GM12801 (cell line): ENCODE results near the gene TP73.

ENCODE experiments used
- CTCF ChIP-seq: IDR thresholded peaks from one replicate; pipeline ENCODE4 v1.5.1; 2011; ENCODE audit warnings: control low read depth; ENCODE audit not compliant: insufficient read length; ENCODE audit errors: extremely low read depth

Gene TP73

GRCh38 chr1:3687504-3687903, 35.2 kb downstream of the TP73 start:
- no peak for TF ChIP-seq CTCF

- TF ChIP-seq CTCF: no peak
Measured at GRCh38 chr1:3688356-3689137, 36.2 kb downstream of the TP73 start.

GRCh38 chr1:3689138-3689750, 36.9 kb downstream of the TP73 start:
- no peak for TF ChIP-seq CTCF

- no peak for TF ChIP-seq CTCF
Measured at GRCh38 chr1:3690282-3691065, 38.2 kb downstream of the TP73 start.

GRCh38 chr1:3691421-3692204, 39.3 kb downstream of the TP73 start:
- no peak for TF ChIP-seq CTCF

- no peak for TF ChIP-seq CTCF
Measured at GRCh38 chr1:3692598-3692997, 40.3 kb downstream of the TP73 start.

- TF ChIP-seq CTCF: no peak
Measured at GRCh38 chr1:3693321-3693720, 41.0 kb downstream of the TP73 start.
